IPS-NIHi7 (cell line): Measurements from ENCODE around the gene RMDN2.

Source experiments
- DNase-seq: peaks from one replicate; pipeline ENCODE4 v3.0.0; 2012; ENCODE audit warnings: mixed read lengths; ENCODE audit errors: extremely low spot score

Gene RMDN2

DNA sequence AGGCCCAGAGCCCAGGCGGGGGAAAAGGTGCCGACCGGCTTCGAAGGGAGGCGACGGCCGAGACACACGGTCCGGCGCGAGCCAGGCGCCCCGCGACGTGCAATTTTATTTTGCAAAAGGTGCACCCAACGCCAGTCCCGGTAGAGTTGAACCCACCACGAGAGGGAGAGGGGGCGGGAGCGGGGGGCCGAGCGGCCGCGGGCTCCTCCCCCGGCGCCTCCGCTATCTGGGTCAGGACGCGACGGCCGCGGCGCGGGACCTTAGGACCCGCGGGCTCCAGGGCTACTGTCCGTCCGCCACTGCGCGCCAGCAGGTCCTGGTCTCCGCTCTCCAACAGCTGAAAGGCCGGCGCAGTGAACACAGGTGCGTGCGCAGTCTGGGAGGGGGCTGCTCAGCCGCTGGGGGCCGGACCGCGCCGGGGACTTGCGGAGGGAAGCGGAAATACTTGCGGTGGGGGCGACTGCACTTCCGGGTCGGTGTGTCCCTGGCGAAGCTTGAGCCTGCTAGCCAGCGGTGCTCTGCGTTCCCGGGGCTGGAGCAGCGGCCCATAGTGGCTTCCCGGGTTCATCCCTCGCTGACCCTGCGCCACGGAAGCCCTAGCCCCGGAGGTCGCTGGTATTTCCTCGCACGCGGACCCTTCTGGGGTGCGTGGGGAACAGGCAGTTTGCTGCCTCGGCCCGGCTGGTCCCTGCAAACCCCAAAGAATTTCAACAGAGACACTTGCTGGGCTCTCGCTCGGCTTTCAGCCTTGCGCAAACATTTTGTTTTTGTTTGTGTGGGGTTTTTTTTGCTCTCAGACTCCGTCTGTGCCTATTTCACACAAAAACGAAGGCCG is at the start of gene RMDN2:
RMDN2 (plus strand) TSS at position 225 of the 835 bp plus-strand sequence. CDS start 3,991 bp downstream, outside the sequence.
- peak; percentile 93 for DNase-seq

DNA sequence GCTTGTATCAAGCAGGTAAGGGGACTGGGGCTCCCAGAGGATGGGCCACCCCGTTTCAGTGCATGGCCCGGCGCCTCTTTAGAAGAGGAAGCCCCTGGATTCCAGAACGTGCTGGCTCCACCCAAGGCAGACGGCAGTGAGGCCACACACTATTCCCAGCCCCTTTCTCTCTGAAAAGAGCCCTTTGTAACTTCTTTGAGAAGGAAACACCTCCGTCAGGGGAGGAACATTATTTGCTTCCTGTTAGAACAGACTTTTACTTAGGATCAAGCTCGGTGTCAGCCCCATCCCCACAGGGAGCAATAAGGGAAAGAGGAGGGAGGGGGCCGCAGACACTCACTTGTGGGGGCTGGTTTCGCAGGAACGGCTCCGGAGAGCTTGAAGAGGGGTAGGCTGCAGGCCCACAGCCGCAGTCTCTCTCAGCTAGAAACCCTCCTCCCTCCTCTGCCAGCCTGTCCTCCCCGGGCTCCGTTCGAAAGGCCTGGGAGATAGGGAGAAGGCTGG is 49.6 kb upstream of the RMDN2 start:
- no peak for DNase-seq

GRCh38 chr2:37876227-37876626 is 48.9 kb upstream of the RMDN2 start:
- DNase-seq = no peak

GRCh38 chr2:37877457-37878315 is 47.4 kb upstream of the RMDN2 start:
- DNase-seq = peak; percentile 57

DNA sequence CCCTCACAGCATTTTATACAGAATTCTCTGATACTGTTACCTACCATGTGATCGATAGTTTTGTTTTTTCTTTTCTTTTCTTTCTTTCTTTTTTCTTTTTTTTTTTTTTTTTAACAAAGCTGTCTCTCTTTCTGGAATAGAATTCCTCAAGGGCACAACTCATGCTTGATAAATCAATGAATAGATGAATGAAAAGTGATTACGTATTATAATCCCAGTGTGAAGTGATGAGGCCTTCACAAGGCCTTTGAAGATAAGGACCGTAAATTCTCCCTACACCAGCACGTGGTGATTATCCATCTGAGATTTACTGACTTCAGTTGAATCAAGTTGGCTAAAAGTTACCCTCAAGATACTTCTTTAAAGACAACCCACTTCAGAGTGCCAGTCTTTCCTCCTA is 46.6 kb upstream of the RMDN2 start:
- DNase-seq = no peak

DNA sequence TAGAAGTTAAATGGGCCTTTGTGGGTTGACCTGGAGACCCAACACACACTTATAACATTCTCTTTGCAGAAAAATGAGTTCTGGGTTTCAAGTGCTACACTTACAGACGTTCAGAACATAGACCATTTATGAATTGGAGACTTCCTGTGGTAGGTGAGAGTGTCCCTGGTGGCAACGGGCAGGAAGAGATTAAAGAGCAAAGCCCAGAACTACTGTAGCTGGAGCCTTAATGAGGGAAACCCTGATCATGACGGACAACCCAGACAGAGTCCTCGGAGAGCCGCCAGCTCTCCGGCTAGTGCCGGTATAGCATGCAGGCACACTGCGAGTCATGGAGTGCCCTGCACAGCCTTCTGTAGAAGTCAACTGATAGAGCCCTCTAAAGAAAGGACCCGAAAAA is 44.5 kb upstream of the RMDN2 start:
- DNase-seq = no peak

- no peak for DNase-seq
These were observed 43.7 kb upstream of the RMDN2 start for GRCh38 chr2:37881397-37881796.

GRCh38 chr2:37882036-37882435 is 43.1 kb upstream of the RMDN2 start:
- no peak for DNase-seq

DNA sequence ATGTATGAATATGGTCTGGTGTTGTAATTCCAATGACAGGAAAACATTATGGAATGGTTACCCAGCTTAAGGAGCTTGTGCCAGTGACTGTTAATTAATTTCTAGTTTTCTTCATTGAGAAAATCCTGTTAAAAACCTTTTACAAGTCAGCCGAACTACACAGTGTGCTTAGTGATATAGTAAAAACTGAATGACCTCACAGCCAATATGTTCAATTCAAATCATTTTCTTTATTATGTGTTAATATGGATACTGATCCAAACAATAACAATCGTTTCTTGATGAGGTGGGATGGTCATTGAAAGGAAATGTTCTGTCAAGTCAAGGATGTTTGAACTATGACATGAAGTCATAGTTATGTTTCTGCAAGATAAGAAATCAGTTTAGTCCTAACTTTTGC is 41.6 kb upstream of the RMDN2 start:
- DNase-seq = no peak

DNA sequence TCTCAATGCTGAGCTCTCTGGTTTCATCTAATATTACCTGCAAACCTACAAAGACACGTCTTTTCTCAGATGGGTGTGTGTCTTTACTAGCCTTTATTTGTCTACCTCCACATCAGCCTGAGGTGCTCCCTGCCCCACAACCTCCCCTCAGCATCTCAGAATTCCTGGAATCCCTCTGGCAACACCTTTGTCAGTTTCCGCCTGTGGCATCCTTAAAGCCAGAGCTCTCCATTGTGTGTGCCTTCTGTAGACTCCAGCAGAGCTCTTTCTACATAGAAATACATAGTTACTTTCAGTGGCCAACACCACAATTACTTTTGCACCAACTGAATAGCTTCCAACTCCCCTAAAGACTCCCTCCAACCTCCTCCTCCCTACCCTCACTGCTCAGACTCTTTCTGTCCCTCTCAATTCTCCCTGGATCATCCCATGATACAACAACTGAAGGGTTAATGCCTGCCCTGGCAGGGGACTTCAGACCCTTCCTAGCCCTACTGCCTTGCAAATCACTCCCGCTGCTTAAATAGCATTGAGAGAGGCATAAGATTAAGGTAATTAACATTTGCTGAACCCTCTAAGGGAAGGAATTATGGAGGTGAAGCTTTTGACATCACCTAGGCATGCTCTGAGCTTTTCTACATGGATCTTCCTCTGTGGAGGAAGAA is 39.6 kb upstream of the RMDN2 start:
- DNase-seq = peak; percentile 30

GRCh38 chr2:37886745-37887144 is 38.3 kb upstream of the RMDN2 start:
- no peak for DNase-seq

GRCh38 chr2:37887286-37887685 is 37.8 kb upstream of the RMDN2 start:
- DNase-seq = no peak

GRCh38 chr2:37890893-37891495 is 34.1 kb upstream of the RMDN2 start:
- DNase-seq = peak; percentile 87

GRCh38 chr2:37891846-37892435 is 33.1 kb upstream of the RMDN2 start:
- no peak for DNase-seq

- no peak for DNase-seq
These were observed 32.5 kb upstream of the RMDN2 start for GRCh38 chr2:37892436-37893114.

DNA sequence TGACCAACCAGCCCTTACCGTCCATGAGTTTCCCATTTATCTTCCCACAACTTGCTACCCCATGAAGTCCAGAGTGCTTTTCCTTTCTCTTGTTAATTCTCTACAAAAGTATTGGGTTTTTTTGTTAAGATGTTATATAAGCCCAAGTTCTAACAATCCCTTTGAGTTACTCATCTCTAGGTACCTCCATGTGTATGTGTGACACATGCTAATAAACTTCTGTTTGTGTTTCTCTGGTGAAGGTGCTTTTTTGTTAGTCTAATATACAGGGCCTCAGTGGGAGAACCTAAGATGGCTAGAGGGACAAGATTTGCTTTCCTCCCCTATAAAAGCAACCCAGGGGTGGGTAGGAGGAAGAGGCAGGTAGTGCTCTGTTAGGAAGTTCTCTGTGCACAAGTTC is 31.8 kb upstream of the RMDN2 start:
- DNase-seq = no peak

DNA sequence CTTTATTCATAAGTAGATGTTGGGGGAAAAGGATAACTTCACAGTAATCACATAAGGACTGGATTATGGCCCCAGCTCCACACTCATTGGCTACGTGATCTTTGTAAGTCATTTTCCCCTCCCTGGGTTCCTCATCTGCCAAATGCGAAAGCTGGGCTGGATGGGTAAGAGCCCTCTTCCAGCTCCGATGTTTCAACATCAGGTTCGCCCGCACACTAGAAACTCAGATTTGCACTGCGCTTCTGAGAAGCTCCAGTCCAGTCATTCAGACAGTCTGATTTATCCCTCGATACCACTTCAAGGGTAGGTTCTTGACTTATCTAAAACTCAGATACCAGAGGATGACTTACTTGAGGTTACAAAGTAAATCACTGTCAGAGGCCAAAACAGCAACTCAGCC is 31.0 kb upstream of the RMDN2 start:
- DNase-seq = no peak

GRCh38 chr2:37894601-37895000 is 30.5 kb upstream of the RMDN2 start:
- no peak for DNase-seq

- DNase-seq = no peak
These were observed 29.9 kb upstream of the RMDN2 start for GRCh38 chr2:37895140-37895539.

- peak; percentile 45 for DNase-seq
These were observed 28.8 kb upstream of the RMDN2 start for GRCh38 chr2:37896319-37896718.

DNA sequence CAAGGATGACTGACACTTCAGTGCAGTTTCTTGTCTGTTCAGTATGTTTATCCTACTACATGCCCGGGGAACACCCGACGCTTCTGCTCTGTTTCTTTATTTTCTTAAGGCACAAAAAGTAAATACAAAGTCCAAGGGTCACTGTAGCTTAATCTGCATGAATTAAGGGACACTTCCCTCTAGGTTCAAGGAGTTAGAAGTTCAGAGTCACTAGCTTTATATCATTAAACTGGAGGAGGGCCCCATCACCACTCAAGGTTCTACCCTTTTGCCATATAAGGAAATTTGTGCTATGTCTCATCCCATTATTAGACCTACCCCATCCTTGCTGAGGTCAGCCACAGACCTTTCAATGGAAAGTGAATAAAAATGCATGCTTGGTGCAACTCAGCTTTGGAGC is 27.6 kb upstream of the RMDN2 start:
- DNase-seq = no peak
